Bronchial epithelial cell (primary cell): ENCODE results near the gene KDM4E. TPM values are rescaled to one million over a fixed set of nuclear protein-coding genes. Genes with fewer than 3 reads are reported as not detected.
"Not testable (repeated sequence)": the region's sequence is repeated elsewhere in the genome, so short reads cannot be mapped to it uniquely, and the experiment has no call there.

Experiments used
- DNase-seq: peaks from one replicate; pipeline ENCODE4 v3.0.0-alpha.2; 2010; ENCODE audit warnings: low read depth
- FAIRE-seq: peaks from 2 replicates; lab custom pipeline; 2011; peaks lifted over from hg19 to GRCh38; lab: Jason Lieb, UNC
- H3K27me3 ChIP-seq: 2 replicates; pipeline ENCODE4 v1.5.1; 2011; ENCODE audit warnings: low read length; ENCODE audit not compliant: control insufficient read depth, insufficient read depth
- H3K36me3 ChIP-seq: 2 replicates; pipeline ENCODE4 v1.5.1; 2011; ENCODE audit warnings: low read length; ENCODE audit not compliant: control insufficient read depth, insufficient read depth
- H3K4me3 ChIP-seq: 2 replicates; pipeline ENCODE4 v1.5.1; 2011; ENCODE audit warnings: mild to moderate bottlenecking, low read depth, low read length, control low read depth
- total RNA-seq: library from RNA; depleted of rRNA; stranded (reverse); fragments of >200 nt; gene quantifications from 2 replicates; pipeline ENCODE4 v1.2.1, GENCODE V29; 2014
- TF ChIP-seq, protein P1 (sequence below): IDR thresholded peaks from 2 replicates; pipeline ENCODE4 v1.5.1; 2011; ENCODE audit warnings: mild to moderate bottlenecking, moderate library complexity, low read length, control low read depth, inconsistent platforms; ENCODE audit not compliant: insufficient read depth, severe bottlenecking

KDM4E gene
- total RNA-seq, 1 donor from 2014 or later: not detected

GRCh38 chr11:95028357-95028756 is 3.3 kb downstream of the KDM4E start:
- Histone ChIP-seq H3K36me3 (no peaks in the 10 kb centered on the region), H3K27me3 (no peaks in the 10 kb centered on the region), H3K4me3 (no peak overlapping the region)
- DNase-seq (no peak), FAIRE-seq (no peak)
- TF ChIP-seq, protein P1, sequence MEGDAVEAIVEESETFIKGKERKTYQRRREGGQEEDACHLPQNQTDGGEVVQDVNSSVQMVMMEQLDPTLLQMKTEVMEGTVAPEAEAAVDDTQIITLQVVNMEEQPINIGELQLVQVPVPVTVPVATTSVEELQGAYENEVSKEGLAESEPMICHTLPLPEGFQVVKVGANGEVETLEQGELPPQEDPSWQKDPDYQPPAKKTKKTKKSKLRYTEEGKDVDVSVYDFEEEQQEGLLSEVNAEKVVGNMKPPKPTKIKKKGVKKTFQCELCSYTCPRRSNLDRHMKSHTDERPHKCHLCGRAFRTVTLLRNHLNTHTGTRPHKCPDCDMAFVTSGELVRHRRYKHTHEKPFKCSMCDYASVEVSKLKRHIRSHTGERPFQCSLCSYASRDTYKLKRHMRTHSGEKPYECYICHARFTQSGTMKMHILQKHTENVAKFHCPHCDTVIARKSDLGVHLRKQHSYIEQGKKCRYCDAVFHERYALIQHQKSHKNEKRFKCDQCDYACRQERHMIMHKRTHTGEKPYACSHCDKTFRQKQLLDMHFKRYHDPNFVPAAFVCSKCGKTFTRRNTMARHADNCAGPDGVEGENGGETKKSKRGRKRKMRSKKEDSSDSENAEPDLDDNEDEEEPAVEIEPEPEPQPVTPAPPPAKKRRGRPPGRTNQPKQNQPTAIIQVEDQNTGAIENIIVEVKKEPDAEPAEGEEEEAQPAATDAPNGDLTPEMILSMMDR: no peak

DNA sequence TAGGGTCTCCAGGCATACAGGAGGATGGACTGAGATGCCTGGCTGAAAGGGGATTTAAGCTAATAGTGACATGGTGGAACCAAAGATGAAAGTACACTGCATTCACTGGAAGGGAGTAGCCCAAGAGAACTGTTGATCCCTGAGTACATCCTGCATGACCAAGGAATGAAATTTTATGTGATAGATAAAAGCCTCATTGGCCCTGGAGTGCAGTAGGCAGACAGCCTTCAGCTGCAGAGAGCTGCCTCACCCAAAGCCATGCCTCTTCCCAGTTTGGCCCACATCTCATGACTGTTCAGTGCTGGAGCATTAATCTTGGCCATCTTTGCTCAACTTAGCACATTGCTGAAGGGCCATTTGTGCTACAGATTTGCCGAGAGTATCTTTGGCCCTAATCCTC is 8.0 kb downstream of the KDM4E start:
- Histone ChIP-seq H3K27me3 (no peaks in the 10 kb centered on the region), H3K4me3 (no peak overlapping the region), H3K36me3 (no peaks in the 10 kb centered on the region)
- DNase-seq: no peak
- TF ChIP-seq, protein P1: no peak
- no peak for FAIRE-seq

- no peak for FAIRE-seq
- TF ChIP-seq, protein P1: no peak
- Histone ChIP-seq H3K27me3 (no peaks in the 10 kb centered on the region), H3K36me3 (no peaks in the 10 kb centered on the region), H3K4me3 (no peak overlapping the region)
- DNase-seq: peak; percentile 92
Observed at GRCh38 chr11:95035316-95035715, 10.3 kb downstream of the KDM4E start.

GRCh38 chr11:95037356-95038035 is 12.4 kb downstream of the KDM4E start:
- not testable (repeated sequence) for DNase-seq, H3K36me3 ChIP-seq, H3K27me3 ChIP-seq, FAIRE-seq
- peak overlapping the region; percentile 27 for H3K4me3 ChIP-seq

DNA sequence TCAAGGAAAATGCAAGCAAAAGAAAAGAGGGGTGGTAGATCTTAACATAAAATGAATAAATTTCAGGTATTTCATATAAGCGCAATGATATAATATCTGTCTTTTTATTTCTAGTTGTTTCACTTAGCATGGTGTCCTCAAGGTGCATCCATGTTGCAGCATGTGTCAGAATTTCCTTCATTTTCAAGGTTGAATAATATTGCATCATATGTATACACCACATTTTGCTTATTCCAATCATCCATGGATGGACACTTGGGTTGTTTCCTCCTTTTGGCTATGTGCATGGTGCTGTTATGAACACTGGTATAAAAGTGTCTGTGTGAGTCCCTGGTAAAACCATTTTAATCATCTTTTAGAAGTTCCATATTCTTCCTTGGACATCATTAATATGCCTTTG is 17.2 kb downstream of the KDM4E start:
- FAIRE-seq (no peak), DNase-seq (no peak)
- TF ChIP-seq, protein P1: no peak
- Histone ChIP-seq H3K4me3 (no peak overlapping the region), H3K27me3 (peaks cover 2% of the 10 kb centered on the region), H3K36me3 (no peaks in the 10 kb centered on the region)

DNA sequence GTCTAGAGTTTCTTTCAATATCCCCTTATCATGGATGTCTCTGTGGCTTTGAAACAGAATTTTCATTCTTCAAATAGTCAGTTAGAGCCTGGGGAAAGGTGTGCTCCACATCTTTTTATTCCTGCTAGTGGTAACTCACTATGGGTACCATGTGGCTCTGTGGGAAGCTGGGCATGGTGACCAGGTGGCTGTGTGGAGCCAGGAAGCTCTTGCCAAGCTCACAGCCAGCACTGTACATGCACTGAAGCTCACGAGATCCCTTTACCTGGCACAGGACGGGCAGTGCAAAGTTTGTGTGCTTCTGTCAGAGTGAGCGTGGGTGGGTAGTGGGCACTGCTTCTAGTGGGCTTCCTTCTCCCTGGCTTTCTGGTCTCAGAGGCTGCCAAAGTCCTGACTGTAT is 17.8 kb downstream of the KDM4E start:
- no peak for FAIRE-seq
- DNase-seq: no peak
- TF ChIP-seq, protein P1: no peak
- Histone ChIP-seq H3K36me3 (no peaks in the 10 kb centered on the region), H3K27me3 (peaks cover 2% of the 10 kb centered on the region), H3K4me3 (no peak overlapping the region)
